Activated naive CD4-positive, alpha-beta T cell treated with anti-CD3 and anti-CD28 coated beads, Interleukin-2, amount 10 ng/mL, durations not matched to agents 7 days and 5 days (primary cell): ENCODE results near the gene GLYATL3.

Experiments
- CTCF ChIA-PET: fragments of 350-600 bp; sonication (Branson Sonifier 250); formaldehyde crosslinking; loops from one replicate; lab custom pipeline; 2021; ENCODE audit warnings: antibody characterized with exemption; lab: Charles Lee
- DNase-seq: peaks from one replicate; pipeline ENCODE4 v3.0.0-alpha.2; 2020
- H3K27ac Mint-ChIP-seq: one replicate; pipeline ENCODE4 v1.8.0; 2021; ENCODE audit warnings: mild to moderate bottlenecking, moderate library complexity, mixed read lengths
- H3K27me3 Mint-ChIP-seq: one replicate; pipeline ENCODE4 v1.8.0; 2021; ENCODE audit warnings: mild to moderate bottlenecking, mixed read lengths
- H3K36me3 Mint-ChIP-seq: one replicate; pipeline ENCODE4 v1.8.0; 2021; ENCODE audit warnings: mixed read lengths
- H3K4me1 Mint-ChIP-seq: one replicate; pipeline ENCODE4 v1.8.0; 2021; ENCODE audit warnings: mixed read lengths
- H3K4me3 Mint-ChIP-seq: one replicate; pipeline ENCODE4 v1.8.0; 2021; ENCODE audit warnings: mild to moderate bottlenecking, moderate library complexity, mixed read lengths
- H3K9me3 Mint-ChIP-seq: one replicate; pipeline ENCODE4 v1.8.0; 2021; ENCODE audit warnings: mixed read lengths

The GLYATL3 gene

GRCh38 chr6:49490633-49491032 lies 9.1 kb upstream of the GLYATL3 start:
- Mint-ChIP-seq H3K27ac (no peak overlapping the region), H3K4me3 (no peak overlapping the region), H3K27me3 (no peaks in the 10 kb centered on the region), H3K9me3 (no peaks in the 10 kb centered on the region), H3K4me1 (no peaks in the 10 kb centered on the region), H3K36me3 (peaks cover 29% of the 10 kb centered on the region)
- DNase-seq = no peak
- CTCF ChIA-PET = no interaction called here

GRCh38 chr6:49497304-49497703 lies 2.4 kb upstream of the GLYATL3 start:
- no peak for DNase-seq
- Mint-ChIP-seq H3K27ac (no peak overlapping the region), H3K9me3 (no peaks in the 10 kb centered on the region), H3K4me1 (no peaks in the 10 kb centered on the region), H3K27me3 (no peaks in the 10 kb centered on the region), H3K36me3 (peaks cover 8% of the 10 kb centered on the region), H3K4me3 (no peak overlapping the region)
- CTCF ChIA-PET = no interaction called here

- Mint-ChIP-seq H3K4me1 (no peaks in the 10 kb centered on the region), H3K27ac (no peak overlapping the region), H3K9me3 (no peaks in the 10 kb centered on the region), H3K27me3 (no peaks in the 10 kb centered on the region), H3K36me3 (peaks cover 2% of the 10 kb centered on the region), H3K4me3 (no peak overlapping the region)
- CTCF ChIA-PET = no interaction called here
- no peak for DNase-seq
Observed at GRCh38 chr6:49499126-49499525, 597 bp upstream of the GLYATL3 start.

GRCh38 chr6:49504666-49505065 lies 4.9 kb downstream of the GLYATL3 start:
- Mint-ChIP-seq H3K27me3 (no peaks in the 10 kb centered on the region), H3K27ac (no peak overlapping the region)

GRCh38 chr6:49506569-49507111 lies 6.9 kb downstream of the GLYATL3 start:
- DNase-seq = no peak
- no peaks in the 10 kb centered on the region for H3K36me3 Mint-ChIP-seq
- no peak overlapping the region for H3K4me3 Mint-ChIP-seq
- no peaks in the 10 kb centered on the region for H3K4me1 Mint-ChIP-seq
- no peaks in the 10 kb centered on the region for H3K9me3 Mint-ChIP-seq
- CTCF ChIA-PET = no interaction called here
- H3K27me3 Mint-ChIP-seq = peaks cover 9% of the 10 kb centered on the region
- no peak overlapping the region for H3K27ac Mint-ChIP-seq

More at GRCh38 chr6:49504666-49505065, 4.9 kb downstream of the GLYATL3 start:
- CTCF ChIA-PET = no interaction called here
- H3K4me3 Mint-ChIP-seq = no peak overlapping the region
- H3K36me3 Mint-ChIP-seq = no peaks in the 10 kb centered on the region
- no peaks in the 10 kb centered on the region for H3K9me3 Mint-ChIP-seq
- H3K4me1 Mint-ChIP-seq = no peaks in the 10 kb centered on the region
- no peak for DNase-seq

GRCh38 chr6:49509342-49509741 lies 9.6 kb downstream of the GLYATL3 start:
- Mint-ChIP-seq H3K4me3 (no peak overlapping the region), H3K9me3 (no peaks in the 10 kb centered on the region), H3K4me1 (no peaks in the 10 kb centered on the region), H3K27me3 (peaks cover 12% of the 10 kb centered on the region), H3K36me3 (no peaks in the 10 kb centered on the region), H3K27ac (no peak overlapping the region)
- CTCF ChIA-PET = no interaction called here
- no peak for DNase-seq

- Mint-ChIP-seq H3K27ac (no peak overlapping the region), H3K9me3 (no peaks in the 10 kb centered on the region), H3K4me3 (no peak overlapping the region), H3K36me3 (no peaks in the 10 kb centered on the region), H3K4me1 (no peaks in the 10 kb centered on the region), H3K27me3 (peaks cover 16% of the 10 kb centered on the region)
- CTCF ChIA-PET = interaction anchor here (0.7 kb wide), 1 partner anchor 19 kb away, joined by 3 read pairs; no protein-coding TSS in a partner anchor
- DNase-seq = no peak
Observed at GRCh38 chr6:49513153-49513989, 13.6 kb downstream of the GLYATL3 start.

GRCh38 chr6:49514571-49515484 lies 15.1 kb downstream of the GLYATL3 start:
- CTCF ChIA-PET = no interaction called here
- Mint-ChIP-seq H3K27me3 (peaks cover 16% of the 10 kb centered on the region), H3K27ac (no peak overlapping the region), H3K36me3 (no peaks in the 10 kb centered on the region), H3K4me3 (no peak overlapping the region), H3K9me3 (no peaks in the 10 kb centered on the region), H3K4me1 (no peaks in the 10 kb centered on the region)
- no peak for DNase-seq

- CTCF ChIA-PET = interaction anchor here (0.6 to 1.9 kb wide), 2 partner anchors 17 to 113 kb away, joined by 3 to 7 read pairs; no protein-coding TSS in a partner anchor
- Mint-ChIP-seq H3K9me3 (no peaks in the 10 kb centered on the region), H3K4me3 (no peak overlapping the region), H3K27ac (no peak overlapping the region), H3K27me3 (peaks cover 16% of the 10 kb centered on the region), H3K4me1 (no peaks in the 10 kb centered on the region), H3K36me3 (no peaks in the 10 kb centered on the region)
- no peak for DNase-seq
Observed at GRCh38 chr6:49515485-49516146, 15.9 kb downstream of the GLYATL3 start.

GRCh38 chr6:49516147-49516505 lies 16.4 kb downstream of the GLYATL3 start:
- no peak overlapping the region for H3K4me3 Mint-ChIP-seq
- CTCF ChIA-PET = interaction anchor here (1.9 kb wide), 1 partner anchor 16 kb away, joined by 7 read pairs; no protein-coding TSS in a partner anchor
- no peaks in the 10 kb centered on the region for H3K9me3 Mint-ChIP-seq
- H3K27ac Mint-ChIP-seq = no peak overlapping the region
- H3K36me3 Mint-ChIP-seq = no peaks in the 10 kb centered on the region
- peaks cover 11% of the 10 kb centered on the region for H3K27me3 Mint-ChIP-seq
- no peak for DNase-seq
- no peaks in the 10 kb centered on the region for H3K4me1 Mint-ChIP-seq

GRCh38 chr6:49517919-49518318 lies 18.2 kb downstream of the GLYATL3 start:
- Mint-ChIP-seq H3K27me3 (peaks cover 8% of the 10 kb centered on the region), H3K4me3 (no peak overlapping the region), H3K9me3 (no peaks in the 10 kb centered on the region), H3K4me1 (no peaks in the 10 kb centered on the region), H3K27ac (no peak overlapping the region), H3K36me3 (no peaks in the 10 kb centered on the region)
- no peak for DNase-seq
- CTCF ChIA-PET = no interaction called here

GRCh38 chr6:49519660-49520059 lies 19.9 kb downstream of the GLYATL3 start:
- no peak for DNase-seq
- no peaks in the 10 kb centered on the region for H3K4me1 Mint-ChIP-seq
- H3K27me3 Mint-ChIP-seq = peaks cover 4% of the 10 kb centered on the region
- H3K36me3 Mint-ChIP-seq = no peaks in the 10 kb centered on the region
- H3K27ac Mint-ChIP-seq = no peak overlapping the region
- no peak overlapping the region for H3K4me3 Mint-ChIP-seq
- no peaks in the 10 kb centered on the region for H3K9me3 Mint-ChIP-seq
- CTCF ChIA-PET = interaction anchor here (1.4 kb wide), 1 partner anchor 12 kb away, joined by 7 read pairs; no protein-coding TSS in a partner anchor

GRCh38 chr6:49522710-49523593 lies 23.2 kb downstream of the GLYATL3 start:
- Mint-ChIP-seq H3K27ac (no peak overlapping the region), H3K4me1 (no peaks in the 10 kb centered on the region), H3K36me3 (no peaks in the 10 kb centered on the region), H3K27me3 (no peaks in the 10 kb centered on the region), H3K9me3 (no peaks in the 10 kb centered on the region), H3K4me3 (no peak overlapping the region)
- CTCF ChIA-PET = interaction anchor here (1.1 kb wide), 1 partner anchor 10 kb away, joined by 3 read pairs; no protein-coding TSS in a partner anchor
- DNase-seq = no peak
